ENCODE results near the gene ACAA1. TPM values are rescaled to one million over a fixed set of nuclear protein-coding genes. Genes with fewer than 3 reads are reported as not detected.

ACAA1 gene
- total and polyA plus RNA-seq, 10 of the 15 experiments (the other 5 are each of a cell fraction or from before 2014, with no cell fraction given) = 5.7 to 85.4 (median 60.6) TPM

- TF ChIP-seq NFXL1 (IDR thresholded peaks at IDR 0.05; ENCODE audit: borderline replicate concordance) (no peak), PAX8 (IDR thresholded peaks at IDR 0.05) (no peak), NFYA (IDR thresholded peaks at IDR 0.05; ENCODE audit: borderline replicate concordance, low read depth, low read length) (peak; percentile 77), MYB (IDR thresholded peaks at IDR 0.05; ENCODE audit: borderline replicate concordance, low read depth, low read length) (no peak), SIX5 (IDR thresholded peaks at IDR 0.05; ENCODE audit: low read depth, low read length, severe bottlenecking) (peak; percentile 45), WRNIP1 (IDR thresholded peaks at IDR 0.05; ENCODE audit: borderline replicate concordance, low read depth, low read length) (no peak), CHD2 (IDR thresholded peaks at IDR 0.05; ENCODE audit: borderline replicate concordance, low read depth, low read length) (peak; percentile 79), E4F1 (IDR thresholded peaks at IDR 0.05; ENCODE audit: borderline replicate concordance, partially characterized antibody) (no peak), BCL3 (IDR thresholded peaks at IDR 0.05; ENCODE audit: borderline replicate concordance, insufficient read depth, low read depth, low read length, poor library complexity, severe bottlenecking) (no peak), FOXM1 (IDR thresholded peaks at IDR 0.05; ENCODE audit: low read depth, low read length) (no peak), BHLHE40 (IDR thresholded peaks at IDR 0.05; ENCODE audit: borderline replicate concordance in 1 of 2, low read depth in 2 of 2, low read length in 1 of 2) (peak; percentile 88 to 96), RCOR1 (conservative IDR thresholded peaks at IDR 0.05; ENCODE audit: low read depth, low read length) (no peak), CBFB (IDR thresholded peaks at IDR 0.05; ENCODE audit: low read depth) (peak; percentile 57), IKZF2 (IDR thresholded peaks at IDR 0.05) (no peak), RUNX3 (IDR thresholded peaks at IDR 0.05; ENCODE audit: low read length) (peak; percentile 88), EP300 (IDR thresholded peaks at IDR 0.05; ENCODE audit: borderline replicate concordance in 1 of 2, control insufficient read depth in 1 of 2, low read depth in 2 of 2, low read length in 2 of 2) (no peak; a peak in 1 of 4 replicates), NKRF (conservative IDR thresholded peaks at IDR 0.05) (no peak; the same call in 1 of the 2 replicates), SMC3 (IDR thresholded peaks at IDR 0.05; ENCODE audit: borderline replicate concordance, low read length) (no peak), POLR2A (IDR thresholded peaks at IDR 0.05; ENCODE audit: low read depth, low read length) (peak; percentile 93), IKZF1 (conservative IDR thresholded peaks at IDR 0.05) (peak; percentile 71), ZNF207 (IDR thresholded peaks at IDR 0.05; ENCODE audit: borderline replicate concordance) (0 out of 2 replicates have a peak, but pooled peaks have one; percentile 25)
- TF ChIP-seq, protein P1, sequence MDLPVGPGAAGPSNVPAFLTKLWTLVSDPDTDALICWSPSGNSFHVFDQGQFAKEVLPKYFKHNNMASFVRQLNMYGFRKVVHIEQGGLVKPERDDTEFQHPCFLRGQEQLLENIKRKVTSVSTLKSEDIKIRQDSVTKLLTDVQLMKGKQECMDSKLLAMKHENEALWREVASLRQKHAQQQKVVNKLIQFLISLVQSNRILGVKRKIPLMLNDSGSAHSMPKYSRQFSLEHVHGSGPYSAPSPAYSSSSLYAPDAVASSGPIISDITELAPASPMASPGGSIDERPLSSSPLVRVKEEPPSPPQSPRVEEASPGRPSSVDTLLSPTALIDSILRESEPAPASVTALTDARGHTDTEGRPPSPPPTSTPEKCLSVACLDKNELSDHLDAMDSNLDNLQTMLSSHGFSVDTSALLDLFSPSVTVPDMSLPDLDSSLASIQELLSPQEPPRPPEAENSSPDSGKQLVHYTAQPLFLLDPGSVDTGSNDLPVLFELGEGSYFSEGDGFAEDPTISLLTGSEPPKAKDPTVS (IDR thresholded peaks at IDR 0.05; ENCODE audit: low read depth, low read length) = no peak
Observed at GRCh38 chr3:38164952-38165721, 28.2 kb upstream of the ACAA1 start, which contains the start of gene OXSR1 (continued).

All from GM12878 (cell line).